Activated CD8-positive, alpha-beta memory T cell treated with anti-CD3 and anti-CD28 coated beads, Interleukin-2, amount 50 U/mL, for 4 hours (primary cell): Measurements from ENCODE around the gene SRRM3.
A peak's percentile ranks its signal among the peaks of the same experiment; 100 is the strongest.
"Not testable (repeated sequence)": the region's sequence is repeated elsewhere in the genome, so short reads cannot be mapped to it uniquely, and the experiment has no call there.

Experiments
- DNase-seq: peaks from one replicate; pipeline ENCODE4 v3.0.0-alpha.2; 2020

Gene SRRM3

GRCh38 chr7:76201732-76202665, at the start of gene SRRM3:
Gene SRRM3, plus strand, starts transcription at chr7:76201896. Its CDS starts 33,171 bp downstream, at chr7:76235067.
- peak; percentile 85 for DNase-seq

DNA sequence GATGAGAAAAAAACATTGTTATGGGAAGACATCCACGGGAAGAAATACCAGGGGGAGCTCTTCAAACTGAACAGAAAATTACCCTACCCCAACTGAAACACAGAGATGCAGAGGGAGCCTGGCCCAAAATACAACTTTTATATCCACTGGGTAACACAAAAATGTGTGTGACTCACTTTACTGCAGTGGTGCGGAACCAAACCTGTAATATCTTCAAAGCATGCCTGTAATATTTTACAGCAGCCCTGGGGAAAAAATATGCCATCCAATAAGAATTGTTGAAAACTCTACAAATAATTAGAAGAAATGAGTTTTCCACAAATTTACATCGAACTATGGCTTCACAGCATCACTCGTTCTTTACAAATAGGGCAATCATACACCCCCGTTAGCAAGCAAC, 49.8 kb upstream of the SRRM3 start:
- no peak for DNase-seq

- peak; percentile 23 for DNase-seq
Observed at GRCh38 chr7:76153571-76154230, 48.0 kb upstream of the SRRM3 start.

GRCh38 chr7:76155938-76156337, 45.8 kb upstream of the SRRM3 start:
- no peak for DNase-seq

GRCh38 chr7:76156992-76157685, 44.6 kb upstream of the SRRM3 start:
- not testable (repeated sequence) for DNase-seq

GRCh38 chr7:76158416-76158815, 43.3 kb upstream of the SRRM3 start:
- not testable (repeated sequence) for DNase-seq

DNA sequence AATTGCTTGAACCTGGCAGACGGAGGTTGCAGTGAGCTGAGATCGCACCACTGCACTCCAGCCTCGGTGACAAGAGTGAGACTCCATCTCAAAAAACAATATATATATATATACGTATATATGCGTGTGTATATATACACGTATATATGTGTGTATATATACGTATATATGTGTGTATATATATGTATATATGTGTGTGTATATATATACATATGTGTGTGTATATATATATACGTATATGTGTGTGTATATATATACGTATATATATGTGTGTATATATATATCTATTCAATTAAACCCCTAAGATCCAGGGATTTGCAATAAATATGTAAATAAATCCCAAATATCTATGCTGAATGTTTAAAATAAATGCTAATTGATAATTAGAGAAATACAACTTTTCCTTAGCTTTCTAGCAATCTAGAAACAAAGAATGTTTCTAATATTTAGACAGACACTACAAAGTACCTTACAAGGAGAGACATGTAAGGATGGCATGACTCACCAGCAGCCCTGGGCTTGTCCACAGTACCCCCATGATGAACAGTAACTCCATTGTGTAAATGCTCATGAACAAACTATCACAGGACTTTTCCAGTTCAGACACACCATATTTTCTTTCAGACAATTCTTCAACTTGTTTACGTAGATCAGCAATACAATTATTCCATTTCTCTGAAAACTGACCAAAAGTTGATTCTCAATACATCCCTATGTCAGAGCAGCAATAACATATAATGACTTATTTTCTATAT, 39.1 kb upstream of the SRRM3 start:
- not testable (repeated sequence) for DNase-seq

- not testable (repeated sequence) for DNase-seq
Observed at GRCh38 chr7:76163812-76164211, 37.9 kb upstream of the SRRM3 start.

- DNase-seq = no peak
Observed at GRCh38 chr7:76165106-76165972, 36.4 kb upstream of the SRRM3 start.

GRCh38 chr7:76165973-76166403, 35.7 kb upstream of the SRRM3 start:
- no peak for DNase-seq

DNA sequence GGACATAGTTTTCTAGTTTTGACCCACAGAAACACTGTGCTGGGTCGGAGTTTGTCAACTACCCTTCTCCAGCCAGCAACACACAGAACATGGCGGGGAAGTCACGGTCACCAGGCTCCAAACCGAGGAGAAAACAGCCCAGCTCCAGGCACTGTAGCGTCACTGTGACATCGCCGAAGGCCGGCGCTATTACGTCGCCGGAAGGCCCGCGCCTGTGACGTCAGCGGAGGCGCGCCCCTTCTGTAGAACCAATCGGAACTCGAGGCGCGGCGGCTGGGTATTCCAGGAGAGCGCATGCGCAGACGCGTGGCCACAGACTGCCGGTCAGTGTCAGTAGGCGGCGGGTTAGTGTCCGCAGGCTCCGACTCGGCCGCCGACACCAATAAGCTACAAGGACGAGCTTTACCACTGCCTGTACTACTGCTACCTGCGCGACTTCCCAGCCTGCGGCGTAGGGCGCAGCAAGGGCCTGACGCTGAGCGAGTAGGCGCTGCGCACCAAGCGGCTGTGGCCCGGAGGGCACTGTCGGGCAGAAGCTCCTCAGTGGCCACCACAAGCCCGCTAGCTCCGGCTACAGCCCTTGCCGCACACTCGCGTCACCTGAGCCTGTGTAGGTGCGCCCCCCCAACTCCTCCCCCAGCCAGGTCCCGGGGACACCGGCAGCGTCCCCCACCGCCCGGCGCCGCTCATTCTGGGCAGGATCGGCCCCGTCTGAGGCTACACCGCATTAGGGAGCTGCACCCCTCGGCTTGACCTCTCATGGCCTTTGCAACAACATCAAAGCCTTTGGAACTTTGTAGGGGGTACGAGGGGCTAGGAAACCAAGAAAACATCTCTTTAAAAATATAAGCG, 35.1 kb upstream of the SRRM3 start:
- peak; percentile 87 for DNase-seq

DNA sequence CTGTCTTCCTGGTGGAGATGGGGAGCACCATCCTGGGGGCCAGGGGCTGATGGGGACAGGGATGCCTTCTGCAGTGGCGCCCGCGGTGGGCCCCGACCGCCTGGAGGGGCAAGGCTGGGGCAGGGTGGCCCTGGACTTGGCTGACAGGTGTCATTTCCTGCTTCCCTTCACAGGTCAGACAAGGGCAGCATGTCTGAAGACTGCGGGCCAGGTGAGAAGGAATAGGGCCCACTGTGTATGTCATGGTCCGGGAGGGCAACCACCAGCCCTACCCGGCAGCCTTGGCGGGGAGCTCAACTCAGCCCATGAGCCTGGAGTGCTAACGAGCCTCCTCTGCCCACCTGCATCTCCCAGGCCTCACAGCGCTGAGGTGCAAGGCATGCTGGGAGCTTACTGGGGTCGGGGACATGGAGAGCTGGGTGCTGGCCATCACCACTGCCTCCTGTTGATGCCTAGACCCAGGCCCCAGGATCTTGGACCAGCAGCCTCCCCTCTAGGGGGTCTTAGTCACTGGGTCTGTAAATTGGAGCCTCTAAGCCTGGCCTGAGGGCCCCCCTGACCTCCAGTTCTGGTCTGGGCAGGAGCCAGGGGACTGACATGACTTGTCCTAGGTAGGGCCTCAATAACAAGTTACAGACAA, 28.0 kb upstream of the SRRM3 start:
- DNase-seq = no peak

- not testable (repeated sequence) for DNase-seq
Observed at GRCh38 chr7:76176951-76177350, 24.7 kb upstream of the SRRM3 start.

- no peak for DNase-seq
Observed at GRCh38 chr7:76179686-76180085, 22.0 kb upstream of the SRRM3 start.

- DNase-seq = no peak
Observed at GRCh38 chr7:76182225-76182960, 19.3 kb upstream of the SRRM3 start.

DNA sequence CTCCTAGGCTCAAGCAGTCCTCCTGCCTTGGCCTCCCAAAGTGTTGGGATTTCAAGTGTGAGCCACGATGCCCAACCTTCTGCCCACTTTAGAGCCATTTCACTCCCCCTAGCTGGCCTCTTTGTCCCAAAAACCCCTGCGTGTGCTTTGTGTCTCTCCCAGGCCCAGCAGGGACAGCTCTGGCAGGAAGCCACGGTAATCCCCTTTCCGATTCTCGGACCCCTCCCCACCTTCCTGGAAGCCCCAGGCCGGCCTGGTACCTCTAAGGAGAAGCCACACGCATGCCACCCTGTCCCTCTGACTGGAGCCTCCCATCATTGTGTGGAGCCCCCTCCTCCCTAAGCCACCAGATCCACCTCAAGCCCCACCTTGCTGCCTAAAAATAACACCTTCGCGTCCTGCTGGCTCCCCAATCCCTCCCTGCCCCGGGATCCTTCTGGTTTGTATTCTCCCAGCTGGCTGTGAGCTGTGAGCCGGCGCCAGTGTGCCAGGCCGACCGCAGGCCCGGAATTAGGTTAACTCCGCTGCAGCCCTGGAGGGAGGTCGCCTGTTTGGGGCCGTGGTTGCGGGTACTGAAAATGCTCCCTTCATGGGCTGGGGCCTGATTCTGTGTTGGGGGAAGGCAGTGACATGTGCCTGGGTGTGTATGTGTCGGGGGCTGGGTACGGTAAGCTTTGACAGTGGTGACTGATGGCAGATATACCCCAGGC, 16.4 kb upstream of the SRRM3 start:
- DNase-seq = no peak

- no peak for DNase-seq
Observed at GRCh38 chr7:76187272-76187671, 14.4 kb upstream of the SRRM3 start.

DNA sequence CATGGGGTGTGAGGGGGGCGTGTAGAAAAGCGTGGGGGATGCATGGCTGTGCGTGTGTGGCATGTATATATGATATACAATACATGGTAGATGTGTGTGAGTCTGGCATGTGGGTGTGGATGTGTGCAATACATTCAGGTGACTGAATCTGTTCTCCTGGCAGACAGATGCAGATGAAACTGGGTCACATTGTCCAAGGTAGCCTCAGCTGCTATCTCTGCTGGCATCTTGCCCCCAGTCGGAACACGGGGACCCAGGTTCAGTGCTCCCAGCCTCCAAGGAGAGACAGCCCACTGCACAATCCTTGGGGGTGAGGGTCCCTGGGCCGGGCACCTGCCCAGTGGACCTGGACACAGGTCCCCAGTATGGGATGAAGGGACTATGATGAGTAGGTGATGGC, 12.4 kb upstream of the SRRM3 start:
- no peak for DNase-seq

DNA sequence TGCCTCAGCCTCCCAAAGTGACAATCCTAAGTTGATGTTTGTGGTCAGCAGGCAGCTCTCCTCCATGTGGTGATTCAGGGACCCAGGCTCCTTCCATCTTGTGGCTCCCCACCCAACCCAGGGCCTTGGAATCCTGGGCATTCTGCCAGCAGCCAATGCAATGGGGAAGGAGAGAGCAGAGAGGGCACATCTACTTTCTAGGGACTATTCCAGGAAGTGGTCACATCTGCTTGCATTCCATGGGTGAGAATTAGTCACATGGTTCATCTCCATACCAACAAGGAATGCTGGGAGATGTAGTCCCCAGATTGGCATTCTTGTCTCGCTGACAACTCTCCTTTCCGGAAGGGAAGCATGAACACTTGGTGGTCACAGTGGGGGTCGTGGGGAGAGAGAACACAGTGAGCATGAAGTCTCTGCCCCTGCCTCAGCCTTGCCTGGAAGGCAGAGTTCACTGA, 9.9 kb upstream of the SRRM3 start:
- DNase-seq = no peak
